Measurements from ENCODE around the gene INAFM2. TPM values are rescaled to one million over a fixed set of nuclear protein-coding genes. Genes with fewer than 3 reads are reported as not detected.

The INAFM2 gene
- total RNA-seq, 1 donor from 2014 or later: 14.9 TPM

GRCh38 chr15:40303576-40303975 lies 19.9 kb upstream of the INAFM2 start:
- TF ChIP-seq, protein P1, sequence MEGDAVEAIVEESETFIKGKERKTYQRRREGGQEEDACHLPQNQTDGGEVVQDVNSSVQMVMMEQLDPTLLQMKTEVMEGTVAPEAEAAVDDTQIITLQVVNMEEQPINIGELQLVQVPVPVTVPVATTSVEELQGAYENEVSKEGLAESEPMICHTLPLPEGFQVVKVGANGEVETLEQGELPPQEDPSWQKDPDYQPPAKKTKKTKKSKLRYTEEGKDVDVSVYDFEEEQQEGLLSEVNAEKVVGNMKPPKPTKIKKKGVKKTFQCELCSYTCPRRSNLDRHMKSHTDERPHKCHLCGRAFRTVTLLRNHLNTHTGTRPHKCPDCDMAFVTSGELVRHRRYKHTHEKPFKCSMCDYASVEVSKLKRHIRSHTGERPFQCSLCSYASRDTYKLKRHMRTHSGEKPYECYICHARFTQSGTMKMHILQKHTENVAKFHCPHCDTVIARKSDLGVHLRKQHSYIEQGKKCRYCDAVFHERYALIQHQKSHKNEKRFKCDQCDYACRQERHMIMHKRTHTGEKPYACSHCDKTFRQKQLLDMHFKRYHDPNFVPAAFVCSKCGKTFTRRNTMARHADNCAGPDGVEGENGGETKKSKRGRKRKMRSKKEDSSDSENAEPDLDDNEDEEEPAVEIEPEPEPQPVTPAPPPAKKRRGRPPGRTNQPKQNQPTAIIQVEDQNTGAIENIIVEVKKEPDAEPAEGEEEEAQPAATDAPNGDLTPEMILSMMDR (IDR thresholded peaks at IDR 0.05; ENCODE audit: insufficient read depth, low read length, poor library complexity, severe bottlenecking): no peak
- no peak for DNase-seq (ENCODE audit: low read depth)
- Histone ChIP-seq H3K36me3 (ENCODE audit: control insufficient read depth, insufficient read depth, low read length) (no peaks in the 10 kb centered on the region), H3K27me3 (ENCODE audit: control insufficient read depth, insufficient read depth, low read length) (peaks cover 34% of the 10 kb centered on the region), H3K4me3 (ENCODE audit: low read depth, low read length) (no peak overlapping the region)

DNA sequence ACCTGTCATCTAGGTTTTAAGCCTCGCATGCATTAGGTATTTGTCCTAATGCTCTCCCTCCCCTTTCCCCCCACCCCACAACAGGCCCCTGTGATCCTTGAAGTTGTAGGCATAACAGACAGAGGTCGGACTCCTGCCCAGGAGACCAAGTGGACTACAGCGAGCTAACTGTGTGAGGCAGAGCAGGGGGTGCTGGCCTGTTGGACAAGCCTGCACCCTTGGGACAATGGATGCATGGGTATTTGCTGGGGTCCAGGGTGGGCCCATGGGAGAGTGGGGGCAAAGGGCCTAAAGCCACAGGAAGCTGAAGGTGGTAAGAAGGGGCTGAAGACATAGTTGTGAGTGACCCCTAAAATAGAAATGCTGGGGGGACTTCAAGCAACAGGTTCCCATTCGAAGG lies 18.2 kb upstream of the INAFM2 start:
- H3K27me3 ChIP-seq (ENCODE audit: control insufficient read depth, insufficient read depth, low read length): peaks cover 35% of the 10 kb centered on the region
- no peak for DNase-seq (ENCODE audit: low read depth)
- TF ChIP-seq, protein P1 (IDR thresholded peaks at IDR 0.05; ENCODE audit: insufficient read depth, low read length, poor library complexity, severe bottlenecking): no peak
- H3K4me3 ChIP-seq (ENCODE audit: low read depth, low read length): no peak overlapping the region
- H3K36me3 ChIP-seq (ENCODE audit: control insufficient read depth, insufficient read depth, low read length): no peaks in the 10 kb centered on the region

GRCh38 chr15:40306371-40306770 lies 17.1 kb upstream of the INAFM2 start:
- TF ChIP-seq, protein P1 (IDR thresholded peaks at IDR 0.05; ENCODE audit: insufficient read depth, low read length, poor library complexity, severe bottlenecking): no peak
- H3K27me3 ChIP-seq (ENCODE audit: control insufficient read depth, insufficient read depth, low read length): peaks cover 39% of the 10 kb centered on the region
- no peaks in the 10 kb centered on the region for H3K36me3 ChIP-seq (ENCODE audit: control insufficient read depth, insufficient read depth, low read length)
- DNase-seq (ENCODE audit: low read depth): no peak
- H3K4me3 ChIP-seq (ENCODE audit: low read depth, low read length): no peak overlapping the region

DNA sequence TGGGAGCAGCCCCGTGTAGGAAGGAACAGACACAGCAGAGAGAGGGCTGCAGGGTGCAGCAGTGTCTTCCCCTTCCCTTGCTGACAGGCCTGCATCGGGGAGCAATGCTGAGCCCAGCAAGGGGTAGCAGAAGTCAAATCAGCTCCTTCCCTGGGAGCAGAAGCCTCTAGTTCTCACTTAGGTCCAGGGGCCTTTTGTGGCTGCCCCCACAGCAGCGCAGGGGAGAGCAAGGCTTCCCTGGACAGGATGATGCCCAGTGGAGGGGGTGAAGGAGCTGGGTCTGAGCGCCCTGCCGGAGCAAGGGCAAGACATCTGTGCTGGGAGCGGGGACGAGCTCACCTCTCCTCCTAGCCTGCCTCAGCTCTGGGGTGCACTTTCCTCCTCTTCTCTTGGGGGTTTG lies 16.6 kb upstream of the INAFM2 start:
- peaks cover 39% of the 10 kb centered on the region for H3K27me3 ChIP-seq (ENCODE audit: control insufficient read depth, insufficient read depth, low read length)
- DNase-seq (ENCODE audit: low read depth): no peak
- TF ChIP-seq, protein P1 (IDR thresholded peaks at IDR 0.05; ENCODE audit: insufficient read depth, low read length, poor library complexity, severe bottlenecking): no peak

DNA sequence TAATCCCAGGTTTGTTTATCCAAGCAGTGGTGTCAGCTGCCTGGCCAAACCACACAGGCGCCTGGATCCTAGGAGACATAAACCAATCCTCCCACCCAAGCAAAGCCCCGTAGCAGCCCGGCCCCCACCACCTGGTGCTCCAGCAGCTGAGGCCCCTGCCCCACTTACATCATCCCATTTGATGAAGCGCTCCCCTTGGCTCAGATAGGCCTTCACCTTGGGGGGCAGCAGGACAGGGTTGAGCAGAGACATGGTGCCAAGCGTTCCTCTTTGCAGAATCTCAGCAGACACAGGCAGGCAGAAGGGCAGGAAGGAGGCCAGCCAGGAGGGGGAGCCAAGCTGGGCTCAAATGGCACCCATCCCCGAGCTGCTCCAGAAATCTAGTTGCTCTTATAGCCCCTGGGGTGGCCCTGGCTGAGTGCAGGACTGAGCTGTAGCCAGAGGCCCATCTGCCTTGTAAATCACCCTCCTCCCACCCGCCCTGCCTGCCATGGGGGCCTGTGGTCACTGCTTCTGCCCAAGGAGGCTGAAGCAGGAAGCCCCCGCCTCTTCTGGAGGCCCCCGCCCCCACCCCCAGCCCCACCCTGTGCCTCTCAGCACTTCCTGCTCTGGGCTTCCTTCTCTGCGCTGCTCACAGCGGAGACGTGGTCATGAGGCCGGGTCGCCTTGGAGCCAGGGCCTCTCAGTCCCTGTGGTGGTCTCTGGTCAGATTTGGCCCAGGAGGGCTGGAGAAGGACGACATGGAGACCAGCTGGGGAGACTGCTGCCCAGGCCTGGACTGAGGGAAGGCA lies 15.9 kb upstream of the INAFM2 start, which contains the start of gene PLCB2:
Gene PLCB2, minus strand, starts transcription at position 515 of the 791 bp plus-strand sequence. Its CDS starts 263 bp downstream, at position 252.
- H3K27me3 ChIP-seq (ENCODE audit: control insufficient read depth, insufficient read depth, low read length): peaks cover 37% of the 10 kb centered on the region
- H3K4me3 ChIP-seq (ENCODE audit: low read depth, low read length): no peak within 1 kb of the TSS
- no peaks in the 10 kb centered on the region for H3K36me3 ChIP-seq (ENCODE audit: control insufficient read depth, insufficient read depth, low read length)
- TF ChIP-seq, protein P1 (IDR thresholded peaks at IDR 0.05; ENCODE audit: insufficient read depth, low read length, poor library complexity, severe bottlenecking): peak; percentile 33
- DNase-seq (ENCODE audit: low read depth): no peak

More for the DNA sequence above, 16.6 kb upstream of the INAFM2 start:
- no peaks in the 10 kb centered on the region for H3K36me3 ChIP-seq (ENCODE audit: control insufficient read depth, insufficient read depth, low read length)
- H3K4me3 ChIP-seq (ENCODE audit: low read depth, low read length): no peak overlapping the region
